Mesendoderm (in vitro differentiated cells): ENCODE measurements around the gene LRRTM4.

Experiments
- DNase-seq: peaks from one replicate; pipeline ENCODE4 v3.0.0; 2013
- H2AK5ac ChIP-seq: 2 replicates; pipeline ENCODE4 v1.6.1; 2013; ENCODE audit warnings: low read length, inconsistent platforms
- H2BK120ac ChIP-seq: 2 replicates; pipeline ENCODE4 v1.6.1; 2013; ENCODE audit warnings: low read depth, mild to moderate bottlenecking, low read length, moderate library complexity, mixed read lengths
- H2BK15ac ChIP-seq: replicated peaks from 2 replicates; pipeline ENCODE4 v1.6.1; 2013; ENCODE audit warnings: low read depth, mild to moderate bottlenecking, moderate library complexity
- H2BK5ac ChIP-seq: 2 replicates; pipeline ENCODE4 v1.6.1; 2013; ENCODE audit warnings: low read length, inconsistent platforms
- H3K18ac ChIP-seq: 2 replicates; pipeline ENCODE4 v1.6.1; 2013; ENCODE audit warnings: mild to moderate bottlenecking, low read length, mixed read lengths
- H3K23ac ChIP-seq: one replicate; pipeline ENCODE4 v1.6.1; 2013; ENCODE audit warnings: low read length
- H3K27ac ChIP-seq: 2 replicates; pipeline ENCODE4 v1.5.1; 2013; ENCODE audit warnings: low read depth, mild to moderate bottlenecking, inconsistent platforms, low read length, moderate library complexity
- H3K27me3 ChIP-seq: 2 replicates; pipeline ENCODE4 v1.6.1; 2013; ENCODE audit warnings: low read length, control low read depth, mild to moderate bottlenecking, inconsistent platforms; ENCODE audit not compliant: insufficient read depth, poor library complexity
- H3K36me3 ChIP-seq: 2 replicates; pipeline ENCODE4 v1.6.1; 2013; ENCODE audit warnings: low read length, inconsistent platforms; ENCODE audit not compliant: control insufficient read depth, insufficient read depth
- H3K4ac ChIP-seq: one replicate; pipeline ENCODE4 v1.6.1; 2013; ENCODE audit warnings: low read depth, mild to moderate bottlenecking, low read length, moderate library complexity
- H3K4me1 ChIP-seq: 2 replicates; pipeline ENCODE4 v1.6.1; 2013; ENCODE audit warnings: low read depth, low read length, inconsistent platforms; ENCODE audit not compliant: control insufficient read depth
- H3K4me2 ChIP-seq: 2 replicates; pipeline ENCODE4 v1.6.1; 2013; ENCODE audit warnings: low read length
- H3K4me3 ChIP-seq: 2 replicates; pipeline ENCODE4 v1.5.1; 2013; ENCODE audit warnings: mild to moderate bottlenecking, low read length
- H3K56ac ChIP-seq: one replicate; pipeline ENCODE4 v1.6.1; 2013; ENCODE audit warnings: low read length
- H3K79me1 ChIP-seq: 2 replicates; pipeline ENCODE4 v1.6.1; 2013; ENCODE audit warnings: low read length, inconsistent platforms
- H3K79me2 ChIP-seq: 2 replicates; pipeline ENCODE4 v1.6.1; 2013; ENCODE audit warnings: mild to moderate bottlenecking, low read length; ENCODE audit not compliant: control insufficient read depth, insufficient read depth
- H3K9ac ChIP-seq: 2 replicates; pipeline ENCODE4 v1.6.1; 2013; ENCODE audit warnings: low read length, inconsistent platforms
- H4K5ac ChIP-seq: one replicate; pipeline ENCODE4 v1.6.1; 2013; ENCODE audit warnings: low read length
- H4K8ac ChIP-seq: one replicate; pipeline ENCODE4 v1.6.1; 2013; ENCODE audit warnings: low read depth, mild to moderate bottlenecking, control low read depth, low read length, moderate library complexity
- WGBS: extraction: QIAGEN DNeasy Blood & Tissue Kit; methylation state at CpG from one replicate; pipeline ENCODE4 v1.1.7; 2013; ENCODE audit warnings: low lambda C conversion rate, missing lambda C conversion rate; ENCODE audit not compliant: insufficient coverage; ENCODE audit errors: extremely low coverage; 5-methylcytosine and 5-hydroxymethylcytosine counted together

Gene LRRTM4

GRCh38 chr2:77161009-77161408, 361.2 kb downstream of the LRRTM4 start:
- no peaks in the 10 kb centered on the region for H3K4me1 ChIP-seq
- H3K18ac ChIP-seq: no peak overlapping the region
- no peak overlapping the region for H3K23ac ChIP-seq
- H3K27me3 ChIP-seq: no peaks in the 10 kb centered on the region
- no peak overlapping the region for H3K4me3 ChIP-seq
- no peak overlapping the region for H3K4me2 ChIP-seq
- no peak overlapping the region for H2BK15ac ChIP-seq
- H3K27ac ChIP-seq: no peak overlapping the region
- no peak overlapping the region for H2BK120ac ChIP-seq
- H3K9ac ChIP-seq: no peak overlapping the region
- H2BK5ac ChIP-seq: no peak overlapping the region
- no peaks in the 10 kb centered on the region for H3K79me2 ChIP-seq
- H3K36me3 ChIP-seq: no peaks in the 10 kb centered on the region
- H2AK5ac ChIP-seq: no peak overlapping the region
- no peaks in the 10 kb centered on the region for H3K79me1 ChIP-seq
- no peak overlapping the region for H4K8ac ChIP-seq
- H4K5ac ChIP-seq: no peak overlapping the region
- no peak overlapping the region for H3K4ac ChIP-seq
- H3K56ac ChIP-seq: no peak overlapping the region
- DNase-seq: no peak
- no CpG with 5 or more reads among the region's 5 CpGs for WGBS

- no peak overlapping the region for H3K4ac ChIP-seq
- no peak overlapping the region for H3K4me2 ChIP-seq
- H4K5ac ChIP-seq: no peak overlapping the region
- H3K9ac ChIP-seq: no peak overlapping the region
- H3K18ac ChIP-seq: no peak overlapping the region
- H3K4me1 ChIP-seq: no peaks in the 10 kb centered on the region
- no peak overlapping the region for H3K23ac ChIP-seq
- H2BK15ac ChIP-seq: no peak overlapping the region
- H3K79me2 ChIP-seq: no peaks in the 10 kb centered on the region
- no peak overlapping the region for H2AK5ac ChIP-seq
- no peaks in the 10 kb centered on the region for H3K79me1 ChIP-seq
- H2BK5ac ChIP-seq: no peak overlapping the region
- peak; percentile 66 for DNase-seq
- no peak overlapping the region for H4K8ac ChIP-seq
- H2BK120ac ChIP-seq: no peak overlapping the region
- no CpG with 5 or more reads among the region's 3 CpGs for WGBS
- H3K27me3 ChIP-seq: no peaks in the 10 kb centered on the region
- H3K4me3 ChIP-seq: no peak overlapping the region
- H3K56ac ChIP-seq: no peak overlapping the region
- H3K36me3 ChIP-seq: no peaks in the 10 kb centered on the region
- no peak overlapping the region for H3K27ac ChIP-seq
Observed at GRCh38 chr2:77156599-77156998, 365.6 kb downstream of the LRRTM4 start.

GRCh38 chr2:77155511-77155910, 366.7 kb downstream of the LRRTM4 start:
- no peak overlapping the region for H2BK5ac ChIP-seq
- H2BK15ac ChIP-seq: no peak overlapping the region
- no peaks in the 10 kb centered on the region for H3K27me3 ChIP-seq
- H2BK120ac ChIP-seq: no peak overlapping the region
- H3K56ac ChIP-seq: no peak overlapping the region
- H3K4me2 ChIP-seq: no peak overlapping the region
- no peaks in the 10 kb centered on the region for H3K4me1 ChIP-seq
- H3K36me3 ChIP-seq: no peaks in the 10 kb centered on the region
- no peak overlapping the region for H4K8ac ChIP-seq
- H2AK5ac ChIP-seq: no peak overlapping the region
- H3K79me2 ChIP-seq: no peaks in the 10 kb centered on the region
- DNase-seq: no peak
- H3K18ac ChIP-seq: no peak overlapping the region
- H3K27ac ChIP-seq: no peak overlapping the region
- no peak overlapping the region for H3K23ac ChIP-seq
- no peaks in the 10 kb centered on the region for H3K79me1 ChIP-seq
- no peak overlapping the region for H4K5ac ChIP-seq
- H3K4ac ChIP-seq: no peak overlapping the region
- no peak overlapping the region for H3K4me3 ChIP-seq
- WGBS: no CpG with 5 or more reads among the region's 1 CpG
- no peak overlapping the region for H3K9ac ChIP-seq

GRCh38 chr2:77149565-77149964, 372.6 kb downstream of the LRRTM4 start:
- Histone ChIP-seq H3K27me3 (no peaks in the 10 kb centered on the region), H2BK5ac (no peak overlapping the region), H3K4me1 (no peaks in the 10 kb centered on the region), H2BK120ac (no peak overlapping the region), H3K23ac (no peak overlapping the region), H3K4ac (no peak overlapping the region), H3K9ac (no peak overlapping the region), H3K56ac (no peak overlapping the region), H3K36me3 (no peaks in the 10 kb centered on the region), H4K5ac (no peak overlapping the region), H3K79me2 (no peaks in the 10 kb centered on the region), H2BK15ac (no peak overlapping the region), H3K18ac (no peak overlapping the region), H3K79me1 (no peaks in the 10 kb centered on the region), H3K27ac (no peak overlapping the region), H2AK5ac (no peak overlapping the region), H3K4me2 (no peak overlapping the region), H4K8ac (no peak overlapping the region), H3K4me3 (no peak overlapping the region)
- DNase-seq: no peak
- whole genome bisulfite sequencing: no CpG with 5 or more reads among the region's 1 CpG

- WGBS: no CpG with 5 or more reads among the region's 2 CpGs
- DNase-seq: no peak
- Histone ChIP-seq H3K79me1 (no peaks in the 10 kb centered on the region), H3K79me2 (no peaks in the 10 kb centered on the region), H2BK120ac (no peak overlapping the region), H3K9ac (no peak overlapping the region), H3K4me1 (no peaks in the 10 kb centered on the region), H3K4me3 (no peak overlapping the region), H3K23ac (no peak overlapping the region), H2BK5ac (no peak overlapping the region), H3K27ac (no peak overlapping the region), H3K4me2 (no peak overlapping the region), H3K36me3 (no peaks in the 10 kb centered on the region), H4K5ac (no peak overlapping the region), H2AK5ac (no peak overlapping the region), H3K18ac (no peak overlapping the region), H4K8ac (no peak overlapping the region), H2BK15ac (no peak overlapping the region), H3K27me3 (no peaks in the 10 kb centered on the region), H3K4ac (no peak overlapping the region), H3K56ac (no peak overlapping the region)
Observed at GRCh38 chr2:77147153-77147552, 375.0 kb downstream of the LRRTM4 start.

GRCh38 chr2:77144772-77145171, 377.4 kb downstream of the LRRTM4 start:
- H2BK120ac ChIP-seq: no peak overlapping the region
- DNase-seq: no peak
- H3K79me1 ChIP-seq: no peaks in the 10 kb centered on the region
- H2AK5ac ChIP-seq: no peak overlapping the region
- H3K23ac ChIP-seq: no peak overlapping the region
- no peak overlapping the region for H3K27ac ChIP-seq
- H3K4me1 ChIP-seq: no peaks in the 10 kb centered on the region
- H3K4ac ChIP-seq: no peak overlapping the region
- H3K9ac ChIP-seq: no peak overlapping the region
- H2BK15ac ChIP-seq: no peak overlapping the region
- no peak overlapping the region for H4K5ac ChIP-seq
- no peak overlapping the region for H3K4me2 ChIP-seq
- no peaks in the 10 kb centered on the region for H3K27me3 ChIP-seq
- no peaks in the 10 kb centered on the region for H3K79me2 ChIP-seq
- H3K18ac ChIP-seq: no peak overlapping the region
- no peak overlapping the region for H3K4me3 ChIP-seq
- H3K36me3 ChIP-seq: no peaks in the 10 kb centered on the region
- H3K56ac ChIP-seq: no peak overlapping the region
- no peak overlapping the region for H2BK5ac ChIP-seq
- H4K8ac ChIP-seq: no peak overlapping the region
